IgD-negative memory B cell (primary cell): ENCODE data around the gene STARD8. TPM values are rescaled to one million over a fixed set of nuclear protein-coding genes. Genes with fewer than 3 reads are reported as not detected.
"Not testable (repeated sequence)": the region's sequence is repeated elsewhere in the genome, so short reads cannot be mapped to it uniquely, and the experiment has no call there.

Experiments used
- H3K27ac Mint-ChIP-seq, 3 donors: one replicate each; pipeline ENCODE4 v1.8.0; 2020 to 2022; ENCODE audit warnings: mild to moderate bottlenecking in 3 of 3, mixed read lengths in 3 of 3, moderate library complexity in 1 of 3
- H3K27me3 Mint-ChIP-seq: one replicate; pipeline ENCODE4 v1.8.0; 2021; ENCODE audit warnings: mixed read lengths
- H3K36me3 Mint-ChIP-seq: one replicate; pipeline ENCODE4 v1.8.0; 2020; ENCODE audit warnings: mild to moderate bottlenecking, mixed read lengths
- H3K4me1 Mint-ChIP-seq, 3 donors: one replicate each; pipeline ENCODE4 v1.8.0; 2020 to 2022; ENCODE audit warnings: mixed read lengths in 3 of 3, mild to moderate bottlenecking in 1 of 3
- H3K4me3 Mint-ChIP-seq, 4 donors: one replicate each; pipeline ENCODE4 v1.8.0; 2020 to 2022; ENCODE audit warnings: mild to moderate bottlenecking in 4 of 4, mixed read lengths in 4 of 4, moderate library complexity in 3 of 4
- H3K9me3 Mint-ChIP-seq, 3 donors: one replicate each; pipeline ENCODE4 v1.8.0; 2020 to 2021; ENCODE audit warnings: mixed read lengths in 3 of 3, mild to moderate bottlenecking in 1 of 3
- polyA plus RNA-seq: library from polyadenylated mRNA; unstranded; fragments of 300-500 nt; fragmentation: Illumina TruSeq; gene quantifications from one replicate; pipeline ENCODE4 v1.2.3, GENCODE V29; 2021

STARD8 gene
- polyA plus RNA-seq, 1 donor from 2014 or later = 0.16 TPM

DNA sequence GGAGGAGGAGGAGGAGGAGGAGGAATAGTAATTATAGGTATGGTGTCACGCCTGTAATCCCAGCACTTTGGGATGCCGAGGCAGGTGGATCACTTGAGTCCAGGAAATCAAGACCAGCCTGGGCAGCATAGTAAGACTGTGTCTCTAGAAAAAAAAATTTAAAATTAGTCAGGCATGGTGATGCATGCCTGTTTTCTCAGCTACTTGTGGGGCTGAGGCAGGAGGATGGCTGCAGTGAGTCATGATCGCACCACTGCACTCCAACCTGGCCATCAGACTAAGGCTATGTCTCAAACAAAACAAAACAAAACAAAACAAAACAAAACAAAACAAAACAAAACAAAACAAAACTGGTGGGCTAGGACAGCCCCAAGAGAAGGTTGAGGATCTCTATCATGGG is 3.0 kb downstream of the STARD8 start:
- peaks cover 5% of the 10 kb centered on the region for H3K27me3 Mint-ChIP-seq
- H3K4me3 Mint-ChIP-seq = no peak overlapping the region
- H3K4me1 Mint-ChIP-seq = no peaks in the 10 kb centered on the region
- H3K36me3 Mint-ChIP-seq = no peaks in the 10 kb centered on the region
- H3K9me3 Mint-ChIP-seq = no peaks in the 10 kb centered on the region
- H3K27ac Mint-ChIP-seq = no peak overlapping the region

DNA sequence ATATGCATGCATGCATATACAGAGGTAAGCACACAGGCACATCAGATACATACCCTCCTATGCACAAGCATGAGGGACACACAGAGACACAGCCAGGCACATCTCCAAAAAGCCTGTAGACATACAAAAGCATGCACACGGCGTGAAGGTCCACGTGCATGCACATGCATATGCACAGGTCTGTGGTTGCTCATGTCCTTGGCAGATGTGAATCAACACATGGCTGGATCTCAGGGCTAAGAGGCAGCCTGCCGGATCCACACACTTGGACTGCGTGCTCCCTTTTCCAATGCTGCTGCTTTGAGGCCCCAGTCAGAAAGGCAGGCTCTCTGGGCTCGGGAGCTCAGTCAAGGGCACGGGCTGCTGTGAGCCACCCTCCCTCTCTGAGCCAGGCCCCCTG is 3.6 kb downstream of the STARD8 start:
- H3K27me3 Mint-ChIP-seq = peaks cover 3% of the 10 kb centered on the region
- H3K9me3 Mint-ChIP-seq = peaks cover 0 to 2% (median 0%) of the 10 kb centered on the region in 3 donors
- H3K4me3 Mint-ChIP-seq = no peak overlapping the region
- no peak overlapping the region for H3K27ac Mint-ChIP-seq
- H3K36me3 Mint-ChIP-seq = no peaks in the 10 kb centered on the region
- H3K4me1 Mint-ChIP-seq = no peaks in the 10 kb centered on the region

DNA sequence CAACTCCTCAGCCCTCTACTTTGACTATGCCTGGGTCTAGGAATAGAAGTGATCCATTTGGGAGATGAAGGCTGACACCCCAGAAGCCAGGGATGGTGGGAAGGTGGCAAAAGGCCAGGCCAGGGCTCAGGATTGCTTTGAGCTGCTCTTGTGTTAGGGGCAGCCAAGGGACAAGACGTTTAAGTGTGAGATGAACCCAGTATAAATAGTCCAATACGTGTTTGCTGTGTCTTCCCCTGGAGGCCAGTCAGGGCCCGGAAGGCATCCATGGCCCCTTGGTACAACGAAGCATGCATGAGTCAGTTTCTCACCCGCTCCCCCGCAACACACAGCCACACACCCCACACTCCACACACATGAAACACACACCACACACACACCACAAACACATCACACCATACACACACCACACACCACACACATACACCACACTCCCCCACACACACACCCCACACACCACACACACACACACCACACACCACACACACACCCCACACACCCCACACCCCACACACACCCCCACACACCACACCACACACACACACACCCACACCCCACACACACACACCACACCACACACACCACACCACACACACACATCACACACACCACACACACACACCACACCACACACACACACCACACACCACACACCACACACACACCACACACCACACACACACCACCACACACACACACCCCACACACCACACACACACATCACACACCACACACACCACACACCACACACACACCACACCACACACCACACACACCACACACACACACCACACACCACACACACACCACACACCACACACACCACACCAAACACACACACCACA is 5.1 kb downstream of the STARD8 start:
- H3K27ac Mint-ChIP-seq = no peak overlapping the region
- H3K4me3 Mint-ChIP-seq = no peak overlapping the region
- H3K27me3 Mint-ChIP-seq = peaks cover 4% of the 10 kb centered on the region
- peaks cover 0 to 2% (median 0%) of the 10 kb centered on the region in 3 donors for H3K9me3 Mint-ChIP-seq
- H3K4me1 Mint-ChIP-seq = no peaks in the 10 kb centered on the region
- H3K36me3 Mint-ChIP-seq = no peaks in the 10 kb centered on the region

DNA sequence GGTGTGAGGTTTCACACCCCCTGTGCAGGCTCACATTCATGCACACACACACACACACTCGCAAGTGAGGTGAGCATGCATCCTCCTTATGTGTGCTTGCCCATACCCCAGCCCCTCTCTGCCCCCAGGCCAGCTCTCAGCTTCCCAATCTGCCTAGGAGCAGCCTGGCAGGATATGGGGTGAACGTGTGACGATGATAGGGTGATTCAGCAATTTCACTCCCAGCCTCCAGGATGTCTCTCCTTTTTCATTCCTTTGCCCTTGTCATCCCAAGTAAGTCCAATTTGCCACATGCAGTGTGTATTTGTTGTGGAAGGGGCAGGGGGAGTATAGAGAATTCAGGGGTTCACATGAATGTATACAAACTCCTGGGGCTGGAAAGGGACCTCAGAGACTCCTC is 7.2 kb downstream of the STARD8 start:
- Mint-ChIP-seq H3K27ac (no peak overlapping the region), H3K36me3 (no peaks in the 10 kb centered on the region), H3K27me3 (peaks cover 5% of the 10 kb centered on the region), H3K4me3 (no peak overlapping the region), H3K4me1 (no peaks in the 10 kb centered on the region), H3K9me3 (peaks cover 0 to 2% (median 0%) of the 10 kb centered on the region in 3 donors)

DNA sequence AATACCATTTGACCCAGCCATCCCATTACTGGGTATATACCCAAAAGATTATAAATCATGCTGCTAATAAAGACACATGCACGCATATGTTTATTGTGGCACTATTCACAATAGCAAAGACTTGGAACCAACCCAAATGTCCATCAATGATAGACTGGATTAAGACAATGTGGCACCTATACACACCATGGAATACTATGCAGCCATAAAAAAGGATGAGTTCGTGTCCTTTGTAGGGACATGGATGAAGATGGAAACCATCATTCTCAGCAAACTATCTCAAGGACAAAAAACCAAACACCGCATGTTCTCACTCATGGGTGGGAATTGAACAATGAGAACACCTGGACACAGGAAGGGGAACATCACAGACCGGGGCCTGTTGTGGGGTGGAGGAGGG is 9.0 kb downstream of the STARD8 start:
- H3K27me3 Mint-ChIP-seq, H3K9me3 Mint-ChIP-seq, H3K4me1 Mint-ChIP-seq, H3K4me3 Mint-ChIP-seq, H3K36me3 Mint-ChIP-seq, H3K27ac Mint-ChIP-seq: not testable (repeated sequence)

DNA sequence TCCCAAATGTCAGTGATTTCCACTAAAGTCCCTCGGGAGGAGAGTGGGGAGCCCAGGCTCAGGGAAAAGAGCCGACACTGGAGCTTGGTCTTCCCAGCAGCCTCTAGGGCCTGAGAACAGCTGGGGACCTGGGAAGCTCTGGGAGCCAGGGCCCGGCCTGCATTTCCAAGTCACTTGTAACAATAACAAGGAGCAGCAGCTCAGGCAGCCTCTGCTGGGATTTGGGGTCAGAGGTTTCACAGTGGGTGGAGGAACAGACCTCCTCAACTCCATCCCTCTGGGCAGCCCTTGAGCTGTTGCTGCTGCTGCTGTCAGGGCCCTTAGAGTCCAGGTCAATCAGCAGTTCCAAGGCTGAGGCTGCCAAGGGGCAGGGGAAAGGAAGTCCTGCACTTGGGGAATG is 11.1 kb downstream of the STARD8 start:
- Mint-ChIP-seq H3K4me3 (no peak overlapping the region), H3K36me3 (peaks cover 1% of the 10 kb centered on the region), H3K9me3 (peaks cover 0 to 2% (median 0%) of the 10 kb centered on the region in 3 donors), H3K27me3 (peaks cover 9% of the 10 kb centered on the region), H3K4me1 (no peaks in the 10 kb centered on the region), H3K27ac (no peak overlapping the region)

DNA sequence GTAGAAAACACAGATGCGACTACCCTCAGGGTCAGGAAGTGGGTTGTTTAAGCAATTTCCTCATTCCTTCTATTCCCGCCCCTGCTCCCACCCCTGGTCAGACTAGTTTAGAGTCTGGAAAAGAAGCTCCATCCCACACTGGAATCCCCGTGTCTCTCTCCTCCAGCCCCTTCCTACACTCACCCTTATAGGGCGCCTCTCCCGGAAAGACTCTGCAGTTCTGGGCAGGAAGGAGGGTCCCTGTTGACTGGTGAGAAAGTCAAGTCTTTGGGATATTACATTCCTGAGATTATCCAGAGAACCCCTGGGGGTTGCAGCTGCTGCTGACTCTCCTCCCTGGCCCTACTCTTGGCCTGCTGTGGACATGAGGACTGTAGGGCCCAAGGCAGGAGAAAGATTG is 11.9 kb downstream of the STARD8 start:
- Mint-ChIP-seq H3K9me3 (peaks cover 0 to 2% (median 0%) of the 10 kb centered on the region in 3 donors), H3K4me1 (no peaks in the 10 kb centered on the region), H3K36me3 (peaks cover 1% of the 10 kb centered on the region), H3K27ac (peak overlapping the region in 1 of 3 donors; percentile 69), H3K4me3 (no peak overlapping the region), H3K27me3 (peaks cover 9% of the 10 kb centered on the region)

DNA sequence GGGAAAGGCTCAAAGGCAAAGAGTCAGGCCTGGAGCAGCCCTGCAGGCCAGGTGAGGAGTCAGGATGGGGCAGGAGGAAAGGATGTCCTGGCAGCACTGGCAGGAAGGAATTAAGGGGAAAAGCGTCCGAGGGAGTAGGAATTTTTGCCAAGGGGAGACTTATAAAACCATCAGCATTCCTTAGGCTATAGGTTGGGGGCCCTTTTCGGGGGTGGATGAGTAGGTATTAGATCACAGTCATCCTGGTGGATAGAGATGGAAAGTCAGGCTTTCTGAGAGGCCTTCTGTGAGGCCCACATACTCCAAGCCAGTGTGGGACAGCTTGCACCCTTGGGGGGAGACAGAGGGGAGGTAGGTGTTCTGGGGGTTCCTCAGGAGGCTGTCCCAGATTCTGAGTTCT is 12.3 kb downstream of the STARD8 start:
- no peak overlapping the region for H3K4me3 Mint-ChIP-seq
- peaks cover 9% of the 10 kb centered on the region for H3K27me3 Mint-ChIP-seq
- peaks cover 0 to 2% (median 0%) of the 10 kb centered on the region in 3 donors for H3K9me3 Mint-ChIP-seq

DNA sequence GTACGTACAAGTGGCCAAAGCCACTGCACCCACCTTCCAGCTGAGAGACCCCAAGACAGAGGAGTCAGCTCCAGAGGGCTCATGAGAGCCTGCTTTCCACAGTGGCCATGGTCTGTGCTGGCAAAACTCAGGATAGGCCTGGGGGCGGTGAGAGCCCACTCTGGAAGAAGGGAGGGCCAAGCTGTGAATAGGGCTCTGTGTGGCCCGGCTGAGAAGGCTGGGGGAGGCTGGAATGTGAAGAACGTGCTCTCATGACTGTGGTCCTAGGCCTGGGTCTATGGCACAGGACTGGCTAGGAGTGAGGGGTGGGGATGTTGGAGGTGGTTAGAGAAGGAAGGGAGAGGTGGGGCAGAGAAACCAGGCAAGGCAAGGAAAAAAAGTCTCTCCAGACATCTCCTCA is 13.3 kb downstream of the STARD8 start:
- H3K9me3 Mint-ChIP-seq = peaks cover 0 to under 1% (median 0%) of the 10 kb centered on the region in 3 donors
- no peak overlapping the region for H3K4me3 Mint-ChIP-seq
- no peak overlapping the region for H3K27ac Mint-ChIP-seq
- no peaks in the 10 kb centered on the region for H3K4me1 Mint-ChIP-seq
- H3K27me3 Mint-ChIP-seq = peaks cover 9% of the 10 kb centered on the region
- peaks cover 1% of the 10 kb centered on the region for H3K36me3 Mint-ChIP-seq

More for the DNA sequence above, 12.3 kb downstream of the STARD8 start:
- peaks cover 1% of the 10 kb centered on the region for H3K36me3 Mint-ChIP-seq
- peak overlapping the region in 1 of 3 donors; percentile 69 for H3K27ac Mint-ChIP-seq
- H3K4me1 Mint-ChIP-seq = no peaks in the 10 kb centered on the region

DNA sequence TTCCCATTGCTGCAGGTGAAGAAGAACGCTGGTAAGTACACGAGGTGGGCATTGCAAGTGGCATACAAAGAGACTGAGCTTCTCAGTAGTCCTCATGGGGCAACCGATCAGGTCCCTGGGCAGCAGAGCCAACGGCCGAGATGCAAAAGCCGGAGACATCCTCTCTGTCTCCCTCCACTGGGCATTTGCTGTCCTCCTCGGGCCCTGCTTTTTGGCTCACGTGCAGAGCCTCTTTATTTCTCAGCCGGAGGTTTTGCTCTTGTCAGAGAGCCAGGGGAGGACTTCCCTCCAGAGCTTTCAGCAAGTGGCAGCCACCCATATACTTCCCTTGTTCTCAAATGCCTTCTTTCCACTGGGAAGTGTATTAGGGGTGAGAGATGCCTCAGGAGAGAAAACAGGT is 18.0 kb downstream of the STARD8 start:
- Mint-ChIP-seq H3K4me3 (no peak overlapping the region), H3K27ac (no peak overlapping the region), H3K9me3 (no peaks in the 10 kb centered on the region), H3K27me3 (peaks cover 5% of the 10 kb centered on the region), H3K4me1 (no peaks in the 10 kb centered on the region), H3K36me3 (peaks cover under 1% of the 10 kb centered on the region)

DNA sequence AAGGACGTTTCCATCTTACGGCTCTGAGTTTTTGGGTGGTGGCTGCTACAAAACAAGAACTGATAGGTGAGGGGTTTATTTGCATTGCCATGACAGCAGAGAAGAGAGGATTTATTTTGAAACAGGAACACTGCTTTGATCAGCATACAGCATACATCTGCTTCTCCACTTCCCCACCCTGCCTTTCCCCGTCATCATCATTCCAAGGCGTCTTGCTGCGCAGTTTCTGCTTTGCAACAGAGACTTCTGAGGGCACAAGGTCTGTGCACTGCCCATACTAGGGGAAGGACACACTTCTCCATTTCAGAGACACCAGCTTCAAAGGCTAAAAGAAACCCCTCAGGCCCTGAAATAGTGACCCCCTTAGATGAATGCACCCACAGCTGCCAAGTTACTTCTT is 19.1 kb downstream of the STARD8 start:
- Mint-ChIP-seq H3K4me3 (no peak overlapping the region), H3K36me3 (no peaks in the 10 kb centered on the region), H3K4me1 (no peaks in the 10 kb centered on the region), H3K27me3 (peaks cover 5% of the 10 kb centered on the region), H3K27ac (no peak overlapping the region), H3K9me3 (no peaks in the 10 kb centered on the region)

DNA sequence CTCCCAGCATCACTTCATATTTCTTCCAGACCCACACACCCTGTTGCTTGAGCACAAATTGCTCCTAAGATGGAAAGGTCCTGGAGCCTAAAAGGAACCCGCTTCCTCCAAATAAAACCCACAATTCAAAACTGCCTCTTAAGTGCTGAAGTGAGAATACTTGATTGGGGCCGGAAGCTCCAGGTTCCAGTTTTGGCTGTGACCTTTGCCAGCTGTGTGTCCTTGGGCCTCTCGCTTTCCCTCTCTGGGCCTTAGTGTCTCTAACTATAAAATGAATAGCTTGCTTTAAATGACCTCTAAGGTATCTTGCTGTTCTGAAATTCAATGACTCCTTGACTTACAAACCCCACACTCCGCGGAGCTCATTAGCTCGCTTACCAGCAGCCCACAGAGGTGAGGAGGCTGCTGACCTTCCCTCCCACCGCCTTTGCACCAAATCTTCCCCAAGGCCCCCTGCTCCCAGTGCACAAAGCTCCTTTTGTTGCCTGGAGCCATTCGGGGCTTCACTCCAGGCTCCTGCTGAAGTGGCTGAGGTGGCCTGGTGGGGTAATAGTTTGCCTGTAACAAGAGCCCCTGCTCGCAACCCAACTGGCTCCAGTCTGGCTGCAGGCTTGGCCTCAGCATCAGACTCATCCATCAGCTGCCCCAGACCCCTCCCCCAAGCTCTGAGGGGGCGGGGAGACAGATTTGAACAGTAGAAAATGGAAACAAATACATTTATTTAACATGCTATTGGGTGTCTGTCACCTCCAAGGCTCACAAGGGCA is 21.8 kb downstream of the STARD8 start:
- no peaks in the 10 kb centered on the region for H3K27me3 Mint-ChIP-seq
- H3K4me1 Mint-ChIP-seq = no peaks in the 10 kb centered on the region
- H3K27ac Mint-ChIP-seq = peak overlapping the region in 1 of 3 donors; percentile 51
- no peaks in the 10 kb centered on the region for H3K36me3 Mint-ChIP-seq
- no peaks in the 10 kb centered on the region for H3K9me3 Mint-ChIP-seq
- no peak overlapping the region for H3K4me3 Mint-ChIP-seq

DNA sequence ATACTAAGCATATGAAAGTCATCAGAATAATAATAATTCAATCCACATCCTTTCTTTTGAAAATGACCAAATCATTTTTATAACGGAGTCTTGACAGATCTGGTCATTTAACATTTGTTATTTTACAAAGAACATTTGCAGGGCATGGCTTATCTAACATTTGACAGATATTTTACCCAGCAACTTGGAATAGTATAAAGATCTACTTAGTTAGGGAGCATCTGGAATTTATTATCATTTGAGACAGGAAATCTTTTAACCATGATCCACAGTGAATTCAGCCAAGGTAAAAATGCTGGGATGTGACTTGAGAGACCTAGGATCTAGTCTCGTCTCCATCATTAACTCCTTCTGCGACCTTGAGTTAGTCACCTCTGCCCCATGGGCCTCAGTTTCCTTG is 22.4 kb downstream of the STARD8 start:
- Mint-ChIP-seq H3K4me1 (no peaks in the 10 kb centered on the region), H3K27ac (no peak overlapping the region), H3K27me3 (no peaks in the 10 kb centered on the region), H3K36me3 (peaks cover 2% of the 10 kb centered on the region), H3K4me3 (no peak overlapping the region), H3K9me3 (no peaks in the 10 kb centered on the region)

DNA sequence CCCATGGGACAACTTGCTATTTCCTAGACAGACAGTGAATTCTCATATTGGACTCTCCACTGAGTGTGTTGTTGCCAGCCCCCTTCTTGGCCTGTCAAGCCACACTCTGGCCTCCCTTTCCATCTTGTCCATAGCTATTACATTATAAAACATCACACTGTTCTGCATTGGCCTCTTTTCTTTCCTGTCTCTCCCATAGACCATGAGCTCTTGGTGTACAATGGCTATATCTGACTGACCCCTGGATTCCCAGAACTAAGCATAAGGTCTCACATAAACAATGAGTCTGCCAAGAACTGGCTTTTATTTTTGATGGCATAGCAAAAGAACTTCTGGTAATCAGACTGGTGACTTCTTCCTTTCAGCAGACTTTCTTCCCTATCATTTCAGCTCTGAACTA is 23.8 kb downstream of the STARD8 start:
- Mint-ChIP-seq H3K9me3 (no peaks in the 10 kb centered on the region), H3K27me3 (no peaks in the 10 kb centered on the region), H3K4me3 (no peak overlapping the region), H3K4me1 (no peaks in the 10 kb centered on the region), H3K27ac (no peak overlapping the region), H3K36me3 (peaks cover 2% of the 10 kb centered on the region)

DNA sequence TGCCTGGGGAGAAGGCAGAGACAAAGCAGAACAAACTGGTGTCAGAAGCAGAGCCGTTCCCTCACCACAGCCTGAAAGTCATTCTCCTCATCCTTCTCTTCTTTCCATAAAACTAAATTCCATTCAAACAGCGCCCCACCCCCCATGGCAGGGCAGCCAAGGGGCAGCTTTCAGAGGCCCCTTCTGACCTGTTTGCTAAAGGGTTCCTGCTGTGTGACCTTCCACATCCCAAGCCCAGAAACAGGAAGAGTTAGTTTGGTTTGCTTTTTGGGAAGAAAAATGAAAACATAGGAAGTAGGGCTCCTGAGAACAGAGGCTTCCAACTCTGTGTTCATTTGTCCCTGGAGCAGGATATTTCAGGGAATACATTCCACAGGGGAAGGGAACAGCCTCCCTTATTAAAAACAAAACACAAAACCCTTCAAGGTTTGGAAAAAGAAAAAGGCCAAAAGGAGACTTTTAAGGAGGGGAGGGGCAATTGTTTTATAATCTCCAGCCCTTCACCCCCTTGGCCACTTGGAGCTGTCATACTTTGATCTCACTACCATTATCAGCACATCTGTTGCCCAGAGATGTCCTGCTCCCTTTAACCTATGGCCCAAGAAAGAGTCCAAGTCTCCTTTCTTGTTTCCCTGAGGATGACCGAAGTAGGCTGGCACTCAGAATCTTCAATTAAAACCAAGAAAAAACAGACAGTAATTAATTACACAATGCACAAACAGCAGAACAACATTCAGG is 25.3 kb downstream of the STARD8 start:
- Mint-ChIP-seq H3K36me3 (peaks cover 2% of the 10 kb centered on the region), H3K9me3 (no peaks in the 10 kb centered on the region), H3K27me3 (no peaks in the 10 kb centered on the region), H3K27ac (no peak overlapping the region), H3K4me3 (no peak overlapping the region), H3K4me1 (no peaks in the 10 kb centered on the region)
